ENCODE measurements around the gene LAMA2. TPM values are rescaled to one million over a fixed set of nuclear protein-coding genes. Genes with fewer than 3 reads are reported as not detected.

The LAMA2 gene
- total RNA-seq, 6 experiments from 2014 or later = 2.9 to 12.1 (median 6.2) TPM

GRCh38 chr6:129536271-129536670, 653.3 kb downstream of the LAMA2 start:
- no peaks in the 10 kb centered on the region for H3K9me3 ChIP-seq
- no peak for ATAC-seq
- H3K36me3 ChIP-seq = no peaks in the 10 kb centered on the region
- TF ChIP-seq POLR2A (IDR thresholded peaks at IDR 0.05) (no peak), CTCF (IDR thresholded peaks at IDR 0.05) (no peak)
- intact Hi-C loops (cut with DNase I) = no loop called here
- no peaks in the 10 kb centered on the region for H3K27me3 ChIP-seq
- DNase-seq = no peak
- H3K4me3 ChIP-seq = no peak overlapping the region
- no peaks in the 10 kb centered on the region for H3K4me1 ChIP-seq
- no peak overlapping the region for H3K27ac ChIP-seq

DNA sequence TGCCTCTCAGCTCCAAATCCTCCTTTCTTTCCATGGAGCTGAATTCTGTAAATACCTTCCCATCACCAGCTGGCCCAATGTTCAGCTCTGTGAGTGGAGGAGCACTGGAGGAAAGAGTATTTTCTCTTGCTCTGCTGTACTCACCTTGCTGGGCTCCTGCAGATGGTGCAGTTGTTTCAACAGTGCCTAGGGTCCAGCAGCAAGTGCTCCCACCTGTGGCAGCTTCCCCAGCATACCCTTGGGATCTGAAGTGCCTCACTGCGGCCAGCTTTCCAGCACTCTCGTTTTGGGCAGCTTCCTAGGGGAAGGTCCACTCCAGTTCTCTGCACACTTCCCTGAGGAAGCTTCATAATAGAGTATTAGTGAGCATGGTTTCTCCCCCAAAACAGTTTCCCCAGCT, 656.1 kb downstream of the LAMA2 start:
- Histone ChIP-seq H3K4me1 (no peaks in the 10 kb centered on the region), H3K36me3 (no peaks in the 10 kb centered on the region), H3K27ac (no peak overlapping the region), H3K9me3 (no peaks in the 10 kb centered on the region), H3K4me3 (no peak overlapping the region), H3K27me3 (no peaks in the 10 kb centered on the region)
- WGBS (ENCODE audit: insufficient coverage, low coverage, low lambda C conversion rate, missing lambda C conversion rate) = no CpG with 5 or more reads among the region's 2 CpGs
- intact Hi-C loops (cut with DNase I) = no loop called here
- ATAC-seq = no peak
- TF ChIP-seq CTCF (IDR thresholded peaks at IDR 0.05) (no peak), POLR2A (IDR thresholded peaks at IDR 0.05) (no peak)
- no peak for DNase-seq

- no peaks in the 10 kb centered on the region for H3K27me3 ChIP-seq
- H3K9me3 ChIP-seq = no peaks in the 10 kb centered on the region
- no peak overlapping the region for H3K27ac ChIP-seq
- H3K4me1 ChIP-seq = no peaks in the 10 kb centered on the region
- no peak overlapping the region for H3K4me3 ChIP-seq
- TF ChIP-seq POLR2A (IDR thresholded peaks at IDR 0.05) (no peak), CTCF (IDR thresholded peaks at IDR 0.05) (no peak)
- no peaks in the 10 kb centered on the region for H3K36me3 ChIP-seq
- intact Hi-C loops (cut with DNase I) = no loop called here
- WGBS (ENCODE audit: insufficient coverage, low coverage, low lambda C conversion rate, missing lambda C conversion rate) = 58% methylated on average over 2 of the region's 2 CpGs
- ATAC-seq (no peak), DNase-seq (no peak)
Observed at GRCh38 chr6:129542705-129543104, 659.8 kb downstream of the LAMA2 start.

DNA sequence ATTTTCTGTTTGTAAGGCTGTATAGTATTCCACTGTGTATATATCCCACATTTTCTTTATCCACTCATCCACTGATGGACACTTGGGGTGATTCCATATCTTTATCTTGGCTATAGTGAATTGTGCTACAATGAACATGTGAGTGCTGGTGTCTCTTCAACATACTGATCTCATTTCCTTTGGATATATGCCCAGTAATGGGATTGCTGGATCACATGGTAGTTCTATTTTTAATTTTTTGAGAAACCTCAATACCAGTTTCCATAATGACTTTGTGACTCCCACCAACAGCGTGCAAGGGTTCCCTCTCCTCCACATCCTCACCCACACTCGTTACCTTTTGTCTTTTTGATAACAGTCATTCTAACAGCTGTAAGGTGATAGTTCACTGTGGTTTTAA, 661.0 kb downstream of the LAMA2 start:
- Histone ChIP-seq H3K4me1 (no peaks in the 10 kb centered on the region), H3K27ac (no peak overlapping the region), H3K4me3 (no peak overlapping the region), H3K27me3 (no peaks in the 10 kb centered on the region), H3K9me3 (no peaks in the 10 kb centered on the region), H3K36me3 (no peaks in the 10 kb centered on the region)
- WGBS (ENCODE audit: insufficient coverage, low coverage, low lambda C conversion rate, missing lambda C conversion rate) = 82% methylated on average over 2 of the region's 2 CpGs
- intact Hi-C loops (cut with DNase I) = no loop called here
- no peak for ATAC-seq
- DNase-seq = no peak
- TF ChIP-seq POLR2A (IDR thresholded peaks at IDR 0.05) (no peak), CTCF (IDR thresholded peaks at IDR 0.05) (no peak)

DNA sequence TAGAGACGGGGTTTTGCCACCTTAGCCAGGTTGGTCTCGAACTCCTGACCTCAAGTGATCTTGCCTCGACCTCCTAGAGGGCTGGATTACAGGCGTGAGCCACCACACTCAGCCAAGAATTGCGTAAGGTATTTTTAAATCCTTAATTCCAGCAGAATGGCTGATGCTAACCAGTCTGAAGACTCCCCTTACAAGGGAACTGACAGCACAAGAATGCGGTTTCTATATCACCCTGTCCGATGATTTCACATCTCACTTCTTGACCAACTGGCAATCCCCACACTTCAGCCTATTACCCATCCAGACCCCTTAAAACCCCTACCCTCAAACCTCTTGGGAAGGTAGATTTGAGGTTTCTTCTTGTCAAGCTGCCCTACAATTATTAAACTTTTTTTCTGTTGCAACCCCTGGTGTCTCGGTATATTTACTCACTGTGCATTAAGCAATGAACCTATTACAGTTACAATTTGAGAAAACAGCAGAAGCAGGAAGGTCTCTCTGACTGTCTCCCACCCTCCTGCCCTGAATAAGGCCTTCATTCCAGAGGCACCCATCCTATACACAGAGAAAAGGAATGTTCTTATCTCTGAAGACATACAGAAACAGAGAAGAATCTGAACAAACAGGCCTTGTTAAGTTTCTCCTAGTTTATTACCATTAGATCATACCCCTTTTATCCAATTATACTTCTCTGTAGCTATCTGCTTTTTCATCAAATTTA, 662.1 kb downstream of the LAMA2 start:
- Histone ChIP-seq H3K4me3 (no peak overlapping the region), H3K9me3 (no peaks in the 10 kb centered on the region), H3K36me3 (no peaks in the 10 kb centered on the region), H3K27me3 (no peaks in the 10 kb centered on the region), H3K4me1 (no peaks in the 10 kb centered on the region), H3K27ac (no peak overlapping the region)
- DNase-seq (no peak), ATAC-seq (no peak)
- no peak for TF ChIP-seq POLR2A (IDR thresholded peaks at IDR 0.05)
- no peak for TF ChIP-seq CTCF (IDR thresholded peaks at IDR 0.05)
- intact Hi-C loops (cut with DNase I) = no loop called here
- WGBS (ENCODE audit: insufficient coverage, low coverage, low lambda C conversion rate, missing lambda C conversion rate) = 92% methylated on average over 7 of the region's 8 CpGs

All from right lobe of liver (tissue), 6 donors.